IPS-18a (cell line): ENCODE data around the gene WDFY4.

Source experiments
- H3K27ac ChIP-seq: one replicate; pipeline ENCODE4 v1.5.1; 2013; ENCODE audit warnings: low read length
- H3K27me3 ChIP-seq: one replicate; pipeline ENCODE4 v1.6.1; 2013; ENCODE audit warnings: mild to moderate bottlenecking, low read length; ENCODE audit not compliant: control insufficient read depth, insufficient read depth
- H3K36me3 ChIP-seq: one replicate; pipeline ENCODE4 v1.6.1; 2013; ENCODE audit warnings: low read depth, low read length; ENCODE audit not compliant: control insufficient read depth
- H3K4me1 ChIP-seq: one replicate; pipeline ENCODE4 v1.6.1; 2013; ENCODE audit warnings: low read depth, low read length; ENCODE audit not compliant: control insufficient read depth
- H3K4me3 ChIP-seq: one replicate; pipeline ENCODE4 v1.5.1; 2013; ENCODE audit warnings: low read length
- H3K9ac ChIP-seq: one replicate; pipeline ENCODE4 v1.6.1; 2013; ENCODE audit warnings: mild to moderate bottlenecking, low read length, moderate library complexity
- H3K9me3 ChIP-seq: one replicate; pipeline ENCODE4 v1.6.1; 2013; ENCODE audit warnings: low read depth, low read length; ENCODE audit not compliant: control insufficient read depth

Gene WDFY4

GRCh38 chr10:48744587-48744986, 59.9 kb downstream of the WDFY4 start:
- Histone ChIP-seq H3K9me3 (no peaks in the 10 kb centered on the region), H3K9ac (no peak overlapping the region), H3K4me3 (no peak overlapping the region), H3K27me3 (no peaks in the 10 kb centered on the region), H3K36me3 (no peaks in the 10 kb centered on the region), H3K4me1 (no peaks in the 10 kb centered on the region), H3K27ac (no peak overlapping the region)

GRCh38 chr10:48745662-48746245, 61.1 kb downstream of the WDFY4 start:
- Histone ChIP-seq H3K27ac (no peak overlapping the region), H3K27me3 (no peaks in the 10 kb centered on the region), H3K4me1 (no peaks in the 10 kb centered on the region), H3K36me3 (no peaks in the 10 kb centered on the region), H3K9me3 (no peaks in the 10 kb centered on the region), H3K4me3 (no peak overlapping the region), H3K9ac (no peak overlapping the region)

- H3K27ac ChIP-seq, result no peak overlapping the region
- H3K4me3 ChIP-seq, result no peak overlapping the region
- H3K27me3 ChIP-seq, result no peaks in the 10 kb centered on the region
- no peak overlapping the region for H3K9ac ChIP-seq
- no peaks in the 10 kb centered on the region for H3K4me1 ChIP-seq
- H3K9me3 ChIP-seq, result no peaks in the 10 kb centered on the region
- H3K36me3 ChIP-seq, result no peaks in the 10 kb centered on the region
Measured at GRCh38 chr10:48748573-48748972, 63.9 kb downstream of the WDFY4 start.

- Histone ChIP-seq H3K9ac (no peak overlapping the region), H3K36me3 (no peaks in the 10 kb centered on the region), H3K9me3 (no peaks in the 10 kb centered on the region), H3K27ac (no peak overlapping the region), H3K27me3 (no peaks in the 10 kb centered on the region), H3K4me1 (no peaks in the 10 kb centered on the region), H3K4me3 (no peak overlapping the region)
Measured at GRCh38 chr10:48749254-48749787, 64.6 kb downstream of the WDFY4 start.

- Histone ChIP-seq H3K36me3 (no peaks in the 10 kb centered on the region), H3K4me1 (peaks cover 4% of the 10 kb centered on the region)
Measured at GRCh38 chr10:48750019-48750418, 65.3 kb downstream of the WDFY4 start.

GRCh38 chr10:48750991-48751390, 66.3 kb downstream of the WDFY4 start:
- H3K4me1 ChIP-seq, result peaks cover 4% of the 10 kb centered on the region
- H3K4me3 ChIP-seq, result no peak overlapping the region
- H3K9me3 ChIP-seq, result no peaks in the 10 kb centered on the region
- H3K36me3 ChIP-seq, result no peaks in the 10 kb centered on the region
- H3K27ac ChIP-seq, result no peak overlapping the region
- no peak overlapping the region for H3K9ac ChIP-seq
- no peaks in the 10 kb centered on the region for H3K27me3 ChIP-seq

More at GRCh38 chr10:48750019-48750418, 65.3 kb downstream of the WDFY4 start:
- H3K27me3 ChIP-seq, result no peaks in the 10 kb centered on the region
- no peak overlapping the region for H3K9ac ChIP-seq
- H3K4me3 ChIP-seq, result no peak overlapping the region
- H3K9me3 ChIP-seq, result no peaks in the 10 kb centered on the region
- H3K27ac ChIP-seq, result no peak overlapping the region

GRCh38 chr10:48751730-48752129, 67.1 kb downstream of the WDFY4 start:
- no peaks in the 10 kb centered on the region for H3K9me3 ChIP-seq
- peaks cover 4% of the 10 kb centered on the region for H3K4me1 ChIP-seq
- no peak overlapping the region for H3K4me3 ChIP-seq
- no peak overlapping the region for H3K27ac ChIP-seq
- no peaks in the 10 kb centered on the region for H3K36me3 ChIP-seq
- no peaks in the 10 kb centered on the region for H3K27me3 ChIP-seq
- H3K9ac ChIP-seq, result no peak overlapping the region

- Histone ChIP-seq H3K27ac (no peak overlapping the region), H3K4me1 (peaks cover 4% of the 10 kb centered on the region), H3K4me3 (no peak overlapping the region), H3K36me3 (no peaks in the 10 kb centered on the region), H3K9me3 (no peaks in the 10 kb centered on the region), H3K27me3 (no peaks in the 10 kb centered on the region), H3K9ac (no peak overlapping the region)
Measured at GRCh38 chr10:48758411-48758810, 73.7 kb downstream of the WDFY4 start.

- H3K4me3 ChIP-seq, result no peak overlapping the region
- no peaks in the 10 kb centered on the region for H3K9me3 ChIP-seq
- H3K36me3 ChIP-seq, result no peaks in the 10 kb centered on the region
- H3K4me1 ChIP-seq, result peaks cover 4% of the 10 kb centered on the region
- no peaks in the 10 kb centered on the region for H3K27me3 ChIP-seq
- no peak overlapping the region for H3K27ac ChIP-seq
- no peak overlapping the region for H3K9ac ChIP-seq
Measured at GRCh38 chr10:48759113-48759901, 74.6 kb downstream of the WDFY4 start.

GRCh38 chr10:48760983-48761382, 76.3 kb downstream of the WDFY4 start:
- Histone ChIP-seq H3K36me3 (no peaks in the 10 kb centered on the region), H3K4me3 (no peak overlapping the region)

GRCh38 chr10:48762064-48763042, 77.7 kb downstream of the WDFY4 start:
- no peaks in the 10 kb centered on the region for H3K9me3 ChIP-seq
- no peak overlapping the region for H3K4me3 ChIP-seq
- H3K27me3 ChIP-seq, result no peaks in the 10 kb centered on the region
- no peaks in the 10 kb centered on the region for H3K36me3 ChIP-seq
- H3K4me1 ChIP-seq, result no peaks in the 10 kb centered on the region
- no peak overlapping the region for H3K9ac ChIP-seq
- no peak overlapping the region for H3K27ac ChIP-seq

More at GRCh38 chr10:48760983-48761382, 76.3 kb downstream of the WDFY4 start:
- Histone ChIP-seq H3K27me3 (no peaks in the 10 kb centered on the region), H3K4me1 (no peaks in the 10 kb centered on the region), H3K27ac (no peak overlapping the region), H3K9ac (no peak overlapping the region), H3K9me3 (no peaks in the 10 kb centered on the region)
